SK-N-MC (cell line): ENCODE data around the gene ACTA2.

Experiments
- EZH2 ChIP-seq: fragments of 200-600 bp; sonication (generic); IDR thresholded peaks from one replicate; pipeline ENCODE4 v1.6.1; 2017; ENCODE audit warnings: antibody characterized with exemption
- FOXP2 ChIP-seq: optimal IDR thresholded peaks from 2 replicates; pipeline ENCODE3; 2011; ENCODE audit warnings: mild to moderate bottlenecking, moderate library complexity; ENCODE audit not compliant: insufficient read depth; ENCODE audit errors: extremely low read length, control extremely low read depth
- POLR2AphosphoS5 ChIP-seq: IDR thresholded peaks from 2 replicates; pipeline ENCODE4 v1.6.1; 2012; ENCODE audit warnings: mild to moderate bottlenecking, low read depth, low read length, borderline replicate concordance

DNA sequence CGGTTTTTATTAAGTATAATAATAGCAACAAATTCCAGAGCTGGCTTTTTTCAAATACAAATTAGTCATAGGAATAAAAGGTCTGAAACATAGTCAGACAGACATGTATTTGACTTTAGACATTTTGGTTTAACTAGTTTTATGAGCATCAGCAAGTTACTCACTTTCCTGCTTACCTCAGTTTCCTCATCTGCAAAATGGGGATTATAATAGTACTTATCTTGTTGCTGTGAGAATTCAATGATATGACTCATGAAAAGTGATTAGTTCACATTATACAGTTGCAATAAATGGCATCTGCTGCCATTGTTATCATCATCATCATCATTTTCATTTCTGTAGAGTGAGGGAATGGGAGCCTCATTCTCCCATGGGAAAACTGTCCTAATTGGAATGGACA, 33.5 kb downstream of the ACTA2 start:
- TF ChIP-seq EZH2 = no peak
- TF ChIP-seq POLR2AphosphoS5 = no peak
- no peak for TF ChIP-seq FOXP2
